Adipocyte (in vitro differentiated cells): ENCODE results near the gene NFKB1.

Experiments used
- DNase-seq: peaks from one replicate; pipeline ENCODE4 v3.0.0-alpha.2; 2015; ENCODE audit warnings: low read depth
- H3K27me3 ChIP-seq: replicated peaks from 2 replicates; pipeline ENCODE4 v1.7.0; 2013; ENCODE audit warnings: mild to moderate bottlenecking, low read length, moderate library complexity; ENCODE audit not compliant: control insufficient read depth, insufficient read depth
- H3K36me3 ChIP-seq: 2 replicates; pipeline ENCODE4 v1.7.0; 2013; ENCODE audit warnings: low read length, mild to moderate bottlenecking, moderate library complexity; ENCODE audit not compliant: control insufficient read depth, insufficient read depth, severe bottlenecking
- H3K4me1 ChIP-seq: 2 replicates; pipeline ENCODE4 v1.7.0; 2013; ENCODE audit warnings: mild to moderate bottlenecking, low read length, moderate library complexity; ENCODE audit not compliant: control insufficient read depth, insufficient read depth
- H3K4me3 ChIP-seq: 2 replicates; pipeline ENCODE4 v1.7.0; 2013; ENCODE audit warnings: mild to moderate bottlenecking, low read length, moderate library complexity
- H3K9ac ChIP-seq: 2 replicates; pipeline ENCODE4 v1.7.0; 2013; ENCODE audit warnings: mild to moderate bottlenecking, low read length, moderate library complexity
- H3K9me3 ChIP-seq: 2 replicates; pipeline ENCODE4 v1.7.0; 2013; ENCODE audit warnings: mild to moderate bottlenecking, low read length, moderate library complexity; ENCODE audit not compliant: control insufficient read depth

Gene NFKB1

DNA sequence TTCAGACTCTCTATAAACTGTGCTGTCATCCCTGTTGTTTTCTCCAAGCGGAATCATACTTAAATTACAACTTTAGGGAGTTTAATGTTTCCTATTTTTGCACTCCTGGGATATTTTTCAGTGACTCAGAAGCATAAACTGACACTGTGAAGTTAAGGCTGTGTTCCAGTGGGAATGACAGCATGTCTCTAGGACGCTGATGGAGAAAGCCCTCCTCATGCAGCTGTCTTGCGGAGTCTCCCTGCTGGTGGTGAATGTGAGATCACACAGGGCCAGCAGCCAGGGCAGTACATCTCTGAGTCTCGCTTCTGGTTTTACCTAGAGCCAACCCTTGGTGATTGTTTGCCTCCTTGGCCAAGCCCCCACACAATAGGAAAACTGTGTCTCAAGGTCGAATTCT is 53.3 kb downstream of the NFKB1 start:
- Histone ChIP-seq H3K4me1 (peaks cover 10% of the 10 kb centered on the region), H3K4me3 (no peak overlapping the region), H3K9ac (no peak overlapping the region), H3K27me3 (no peaks in the 10 kb centered on the region), H3K9me3 (no peaks in the 10 kb centered on the region), H3K36me3 (peaks cover 15% of the 10 kb centered on the region)
- DNase-seq, result no peak

DNA sequence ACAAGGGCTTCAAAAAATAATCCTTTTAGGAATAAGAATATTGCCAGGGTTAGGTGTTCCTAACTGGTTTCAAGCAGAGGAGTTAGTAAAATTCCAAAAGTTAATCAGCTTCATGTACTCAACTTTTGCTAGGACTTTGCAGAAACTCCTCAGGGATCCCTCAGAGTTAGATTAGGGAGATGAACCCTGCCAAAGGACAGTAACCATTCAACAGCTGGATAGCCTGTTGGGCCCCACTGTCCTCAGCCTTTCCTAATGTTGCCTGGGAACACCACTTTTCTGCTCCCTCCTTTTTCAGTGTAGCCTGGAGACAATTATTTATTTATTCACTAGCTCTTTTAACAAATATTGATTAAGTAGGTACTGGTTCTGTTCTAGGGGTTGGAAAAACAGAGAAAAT is 53.8 kb downstream of the NFKB1 start:
- H3K9me3 ChIP-seq, result no peaks in the 10 kb centered on the region
- peaks cover 10% of the 10 kb centered on the region for H3K4me1 ChIP-seq
- H3K36me3 ChIP-seq, result peaks cover 15% of the 10 kb centered on the region
- DNase-seq, result no peak
- H3K27me3 ChIP-seq, result no peaks in the 10 kb centered on the region
- no peak overlapping the region for H3K4me3 ChIP-seq
- H3K9ac ChIP-seq, result no peak overlapping the region

DNA sequence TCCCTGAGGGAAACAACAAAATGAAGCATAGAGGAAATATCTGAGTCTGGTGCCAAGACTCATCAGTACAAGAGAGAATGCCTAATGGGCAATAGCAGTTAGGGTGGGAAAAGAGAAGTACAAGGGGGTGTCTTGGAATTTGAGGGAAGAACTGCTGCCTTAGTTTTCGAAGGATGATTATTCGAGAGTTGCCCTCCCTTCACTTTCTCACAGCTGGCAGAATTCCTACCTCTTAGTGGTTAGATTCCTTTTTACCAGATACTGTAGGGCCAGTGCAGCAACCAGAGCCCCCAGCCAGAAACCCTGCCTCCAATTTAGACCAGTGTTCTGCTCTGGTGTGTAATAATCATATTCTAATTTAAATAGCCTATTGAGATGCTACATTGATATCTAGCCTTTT is 56.5 kb downstream of the NFKB1 start:
- no peaks in the 10 kb centered on the region for H3K9me3 ChIP-seq
- no peak overlapping the region for H3K4me3 ChIP-seq
- DNase-seq, result no peak
- no peaks in the 10 kb centered on the region for H3K36me3 ChIP-seq
- no peak overlapping the region for H3K9ac ChIP-seq
- peaks cover 24% of the 10 kb centered on the region for H3K4me1 ChIP-seq
- no peaks in the 10 kb centered on the region for H3K27me3 ChIP-seq

DNA sequence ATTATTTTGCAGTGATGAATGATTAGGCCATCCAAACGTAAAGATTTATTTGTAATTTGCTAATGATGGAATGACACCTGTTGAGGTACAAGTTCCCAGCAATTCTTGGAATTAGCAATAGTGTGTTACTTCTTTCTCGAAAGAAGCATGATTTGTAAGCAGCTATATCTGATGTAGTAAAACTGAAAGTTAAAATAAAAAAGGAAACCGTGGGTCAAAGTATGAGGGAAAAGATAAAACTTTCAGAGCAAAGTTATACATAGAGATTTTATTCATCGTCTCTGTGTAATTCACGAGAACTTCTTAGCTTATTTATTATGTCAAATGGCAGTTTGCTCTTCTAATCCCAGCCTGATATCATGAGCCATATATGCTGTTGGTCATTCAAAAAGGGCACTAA is 59.0 kb downstream of the NFKB1 start:
- DNase-seq, result no peak
- Histone ChIP-seq H3K36me3 (no peaks in the 10 kb centered on the region), H3K4me3 (no peak overlapping the region), H3K9ac (no peak overlapping the region), H3K4me1 (peaks cover 29% of the 10 kb centered on the region), H3K27me3 (no peaks in the 10 kb centered on the region), H3K9me3 (no peaks in the 10 kb centered on the region)

DNA sequence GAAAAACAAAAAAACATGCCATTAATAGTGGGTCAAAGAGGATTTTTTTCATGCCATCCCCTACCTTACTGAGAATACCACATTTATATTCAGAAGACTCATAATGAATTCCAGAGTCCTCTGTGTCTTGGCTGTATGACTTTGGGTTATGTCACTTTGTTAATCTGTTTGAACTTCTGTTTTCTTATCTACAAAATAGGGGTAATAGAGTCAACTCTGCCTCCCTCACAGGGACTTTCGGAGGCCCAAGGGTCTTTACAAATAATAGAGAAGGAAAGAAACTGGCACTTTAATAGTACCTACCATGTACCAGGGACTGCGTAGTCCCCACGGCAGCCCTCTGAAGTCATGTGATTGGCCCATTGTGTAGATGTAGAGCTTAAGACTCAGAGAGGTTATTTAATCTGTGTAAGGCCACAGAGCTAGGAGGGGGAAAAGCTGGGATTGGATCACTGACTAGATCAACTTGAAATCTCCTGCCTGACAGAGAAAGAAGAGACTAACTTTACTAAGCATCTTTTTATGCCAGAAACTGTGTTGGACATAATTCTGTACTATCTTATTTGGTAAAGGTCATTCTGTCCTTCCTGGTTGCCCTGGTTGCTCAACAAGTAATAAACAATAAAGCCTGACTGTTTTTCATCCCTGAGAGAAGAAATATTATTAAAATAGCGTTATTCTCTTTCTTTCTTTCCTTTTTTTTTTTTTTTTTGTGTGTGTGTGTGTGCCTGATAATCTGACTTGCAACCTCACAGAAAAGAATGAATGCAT is 59.6 kb downstream of the NFKB1 start:
- no peaks in the 10 kb centered on the region for H3K36me3 ChIP-seq
- H3K9me3 ChIP-seq, result no peaks in the 10 kb centered on the region
- H3K9ac ChIP-seq, result no peak overlapping the region
- H3K27me3 ChIP-seq, result no peaks in the 10 kb centered on the region
- H3K4me3 ChIP-seq, result no peak overlapping the region
- DNase-seq, result no peak
- H3K4me1 ChIP-seq, result peaks cover 30% of the 10 kb centered on the region

DNA sequence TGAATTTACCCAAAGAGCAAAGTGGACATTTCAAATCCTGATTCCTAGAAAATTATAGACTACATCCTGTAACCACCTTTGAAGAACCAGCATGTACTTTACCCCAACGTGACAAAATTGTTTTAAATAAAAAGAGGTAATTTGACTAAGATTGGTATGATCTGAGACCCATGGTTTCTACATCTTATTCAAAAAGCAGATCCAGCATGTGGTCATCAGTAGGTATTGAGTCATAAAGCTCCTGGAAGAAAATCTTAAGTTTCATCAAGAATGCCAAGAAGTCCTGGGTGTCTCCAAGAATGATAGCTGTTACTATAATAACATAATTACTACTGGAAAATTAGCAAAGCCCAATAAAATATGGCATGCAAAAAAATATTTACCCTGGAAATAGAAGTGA is 61.8 kb downstream of the NFKB1 start:
- Histone ChIP-seq H3K4me1 (peaks cover 30% of the 10 kb centered on the region), H3K4me3 (no peak overlapping the region), H3K36me3 (peaks cover 10% of the 10 kb centered on the region), H3K9me3 (no peaks in the 10 kb centered on the region), H3K27me3 (no peaks in the 10 kb centered on the region), H3K9ac (no peak overlapping the region)
- DNase-seq, result peak; percentile 27

DNA sequence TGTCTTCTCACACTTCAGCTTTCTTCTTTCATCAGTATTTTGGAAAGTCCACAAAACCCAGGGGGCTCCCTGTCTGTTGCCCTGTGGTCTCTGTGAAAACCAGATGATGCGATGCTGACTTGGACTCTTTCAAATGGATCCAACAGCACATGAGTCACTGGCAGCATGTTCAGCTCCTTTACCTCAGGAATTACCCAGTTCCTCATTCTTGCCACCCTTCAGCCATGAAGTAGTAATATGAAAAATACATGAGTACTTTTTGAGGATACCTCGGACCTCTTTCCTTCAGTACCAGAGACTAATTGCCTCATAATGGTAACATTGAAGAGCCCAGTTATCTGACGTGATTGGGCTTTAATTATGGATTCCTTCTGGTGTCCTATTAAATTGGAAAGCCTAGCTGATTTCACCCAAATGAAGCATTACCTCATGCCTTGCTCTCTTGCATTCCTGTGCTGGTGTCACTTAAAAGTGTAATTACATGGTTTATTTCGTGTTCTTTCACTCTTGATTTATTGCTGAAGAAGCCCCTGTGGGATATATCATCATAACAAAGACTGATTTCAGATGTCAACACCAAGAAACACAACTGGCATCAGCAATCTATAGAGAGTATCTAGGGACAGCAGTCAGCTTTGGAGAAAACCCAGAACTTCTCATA is 63.4 kb downstream of the NFKB1 start:
- H3K36me3 ChIP-seq, result peaks cover 10% of the 10 kb centered on the region
- peaks cover 40% of the 10 kb centered on the region for H3K4me1 ChIP-seq
- no peak overlapping the region for H3K4me3 ChIP-seq
- H3K9me3 ChIP-seq, result no peaks in the 10 kb centered on the region
- DNase-seq, result no peak
- no peaks in the 10 kb centered on the region for H3K27me3 ChIP-seq
- no peak overlapping the region for H3K9ac ChIP-seq

DNA sequence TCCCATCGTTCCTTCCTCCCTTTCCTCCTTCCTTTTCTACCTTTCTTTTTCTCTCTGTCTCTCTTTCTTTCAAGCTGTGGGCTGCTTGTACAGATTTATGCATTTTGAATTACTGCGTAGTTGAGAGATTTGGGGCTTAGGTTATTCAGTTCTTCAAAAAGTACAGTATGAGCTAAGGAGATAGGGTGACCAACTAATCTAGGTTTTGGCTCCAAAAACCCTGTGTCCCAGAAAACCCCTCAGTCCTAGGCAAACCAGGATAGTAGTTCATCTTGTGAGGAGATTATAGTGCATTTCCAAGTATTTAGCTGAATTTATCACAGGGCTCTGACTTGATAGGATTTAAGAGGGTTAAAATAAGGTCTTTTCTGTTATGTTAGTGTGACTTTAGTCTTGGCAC is 64.5 kb downstream of the NFKB1 start:
- DNase-seq, result no peak
- peaks cover 10% of the 10 kb centered on the region for H3K36me3 ChIP-seq
- H3K4me3 ChIP-seq, result no peak overlapping the region
- peaks cover 36% of the 10 kb centered on the region for H3K4me1 ChIP-seq
- H3K27me3 ChIP-seq, result no peaks in the 10 kb centered on the region
- no peaks in the 10 kb centered on the region for H3K9me3 ChIP-seq
- no peak overlapping the region for H3K9ac ChIP-seq

DNA sequence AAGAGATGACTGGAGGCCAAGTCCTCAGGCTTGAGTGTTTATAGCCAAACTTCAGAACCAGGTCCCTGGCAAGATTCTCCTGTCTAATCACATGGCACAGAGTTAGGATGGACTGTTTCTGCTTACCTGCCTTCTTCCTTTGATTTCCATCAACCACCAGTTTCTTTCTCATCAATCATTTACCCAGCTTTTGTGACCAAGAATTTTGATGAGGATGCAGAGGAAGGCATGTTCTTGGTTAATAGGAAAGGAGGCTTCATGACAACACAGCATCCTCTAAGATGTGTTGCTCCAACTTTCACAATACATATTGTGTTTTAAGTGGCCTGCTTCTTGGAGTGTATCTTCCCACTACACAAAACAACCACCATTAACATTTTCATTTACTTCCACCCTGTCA is 65.3 kb downstream of the NFKB1 start:
- Histone ChIP-seq H3K4me3 (no peak overlapping the region), H3K27me3 (no peaks in the 10 kb centered on the region), H3K9me3 (no peaks in the 10 kb centered on the region), H3K4me1 (peaks cover 28% of the 10 kb centered on the region), H3K36me3 (peaks cover 10% of the 10 kb centered on the region), H3K9ac (no peak overlapping the region)
- DNase-seq, result no peak

DNA sequence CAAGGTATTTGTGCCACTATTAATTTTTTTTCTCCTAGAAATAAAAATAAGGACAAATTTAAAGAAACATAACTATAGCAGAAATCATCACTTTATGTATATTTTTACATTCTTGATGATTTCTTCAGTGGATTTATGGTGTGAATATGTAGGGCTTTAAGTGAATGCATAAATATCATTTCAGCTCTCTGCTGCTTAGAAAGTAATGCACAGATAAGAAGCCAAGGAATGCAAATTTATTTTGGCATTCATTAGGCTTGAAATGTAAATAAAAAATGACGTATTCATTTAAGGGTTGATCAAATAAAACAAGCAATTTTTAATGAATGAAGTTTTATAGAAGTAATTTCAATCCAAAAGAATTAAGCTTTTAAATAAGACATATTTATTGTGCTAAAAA is 66.3 kb downstream of the NFKB1 start:
- H3K9ac ChIP-seq, result no peak overlapping the region
- H3K4me1 ChIP-seq, result peaks cover 27% of the 10 kb centered on the region
- H3K36me3 ChIP-seq, result peaks cover 10% of the 10 kb centered on the region
- no peaks in the 10 kb centered on the region for H3K9me3 ChIP-seq
- DNase-seq, result no peak
- H3K4me3 ChIP-seq, result no peak overlapping the region
- H3K27me3 ChIP-seq, result no peaks in the 10 kb centered on the region

DNA sequence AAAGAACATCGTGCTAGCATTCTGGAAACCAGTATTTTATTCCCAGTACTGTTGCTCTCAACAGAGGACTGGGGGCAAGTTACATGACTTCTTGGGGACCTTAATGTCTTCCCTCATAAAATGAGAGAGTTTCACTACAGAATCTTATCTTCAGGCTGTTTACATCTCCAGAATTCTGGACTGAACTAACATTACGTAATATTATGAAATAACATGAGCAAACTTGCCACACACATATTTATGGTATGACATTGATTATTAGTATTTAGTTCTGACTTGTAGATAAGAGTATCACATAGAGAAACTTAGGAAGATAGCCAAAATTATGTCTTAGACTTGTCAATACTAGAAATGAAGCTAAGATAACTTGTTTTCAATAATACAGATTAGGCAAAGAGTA is 68.0 kb downstream of the NFKB1 start:
- peak; percentile 68 for DNase-seq
- Histone ChIP-seq H3K27me3 (no peaks in the 10 kb centered on the region), H3K9ac (no peak overlapping the region), H3K36me3 (peaks cover 10% of the 10 kb centered on the region), H3K4me3 (no peak overlapping the region), H3K4me1 (peaks cover 23% of the 10 kb centered on the region), H3K9me3 (no peaks in the 10 kb centered on the region)
